AG04449 (cell line): ENCODE results near the gene ATP13A5.

Experiments used
- CTCF ChIA-PET: fragments of 350-600 bp; formaldehyde crosslinking; extraction: SDS; loops from one replicate; lab custom pipeline; 2021; ENCODE audit warnings: antibody characterized with exemption; lab: Yijun Ruan, JAX
- POLR2A ChIA-PET: fragments of 400-600, 350-600 bp; formaldehyde crosslinking; extraction: SDS; loops from one replicate; lab custom pipeline; 2020; ENCODE audit warnings: antibody characterized with exemption, inconsistent platforms; lab: Yijun Ruan, JAX
- DNase-seq: peaks from one replicate; pipeline ENCODE4 v3.0.0-alpha.2; 2010; ENCODE audit warnings: low read depth, low spot score
- H3K4me3 ChIP-seq: 2 replicates; pipeline ENCODE4 v1.5.1; 2011; ENCODE audit warnings: low read depth, mild to moderate bottlenecking, control low read depth, low read length
- TF ChIP-seq, protein P1 (sequence below): IDR thresholded peaks from one replicate; pipeline ENCODE4 v1.5.1; 2011; ENCODE audit warnings: mild to moderate bottlenecking, moderate library complexity, low read length, control low read depth, inconsistent platforms; ENCODE audit not compliant: insufficient read depth; ENCODE audit errors: missing control alignments

ATP13A5 gene

DNA sequence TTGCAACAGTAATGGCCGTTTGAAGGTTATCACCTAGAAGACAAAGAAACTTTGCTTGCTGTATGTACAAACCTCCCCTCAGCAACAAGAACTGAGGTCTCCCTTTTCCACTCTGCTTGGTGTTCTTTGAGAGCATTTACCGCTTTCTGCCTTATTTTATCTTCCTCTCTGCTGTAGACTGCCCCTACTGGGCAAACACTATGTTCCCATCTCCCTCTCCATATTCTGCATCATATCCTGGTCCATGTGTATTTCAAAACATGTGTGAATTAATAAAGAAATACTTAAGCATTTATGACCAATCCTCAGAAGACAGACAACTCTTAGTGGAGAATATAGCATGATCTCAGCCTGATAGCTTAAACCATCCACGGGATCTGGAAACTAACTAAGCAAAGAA is 64.4 kb downstream of the ATP13A5 start:
- DNase-seq: no peak
- TF ChIP-seq, protein P1, sequence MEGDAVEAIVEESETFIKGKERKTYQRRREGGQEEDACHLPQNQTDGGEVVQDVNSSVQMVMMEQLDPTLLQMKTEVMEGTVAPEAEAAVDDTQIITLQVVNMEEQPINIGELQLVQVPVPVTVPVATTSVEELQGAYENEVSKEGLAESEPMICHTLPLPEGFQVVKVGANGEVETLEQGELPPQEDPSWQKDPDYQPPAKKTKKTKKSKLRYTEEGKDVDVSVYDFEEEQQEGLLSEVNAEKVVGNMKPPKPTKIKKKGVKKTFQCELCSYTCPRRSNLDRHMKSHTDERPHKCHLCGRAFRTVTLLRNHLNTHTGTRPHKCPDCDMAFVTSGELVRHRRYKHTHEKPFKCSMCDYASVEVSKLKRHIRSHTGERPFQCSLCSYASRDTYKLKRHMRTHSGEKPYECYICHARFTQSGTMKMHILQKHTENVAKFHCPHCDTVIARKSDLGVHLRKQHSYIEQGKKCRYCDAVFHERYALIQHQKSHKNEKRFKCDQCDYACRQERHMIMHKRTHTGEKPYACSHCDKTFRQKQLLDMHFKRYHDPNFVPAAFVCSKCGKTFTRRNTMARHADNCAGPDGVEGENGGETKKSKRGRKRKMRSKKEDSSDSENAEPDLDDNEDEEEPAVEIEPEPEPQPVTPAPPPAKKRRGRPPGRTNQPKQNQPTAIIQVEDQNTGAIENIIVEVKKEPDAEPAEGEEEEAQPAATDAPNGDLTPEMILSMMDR: no peak
- POLR2A ChIA-PET: no interaction called here
- H3K4me3 ChIP-seq: no peak overlapping the region
- CTCF ChIA-PET: no interaction called here

DNA sequence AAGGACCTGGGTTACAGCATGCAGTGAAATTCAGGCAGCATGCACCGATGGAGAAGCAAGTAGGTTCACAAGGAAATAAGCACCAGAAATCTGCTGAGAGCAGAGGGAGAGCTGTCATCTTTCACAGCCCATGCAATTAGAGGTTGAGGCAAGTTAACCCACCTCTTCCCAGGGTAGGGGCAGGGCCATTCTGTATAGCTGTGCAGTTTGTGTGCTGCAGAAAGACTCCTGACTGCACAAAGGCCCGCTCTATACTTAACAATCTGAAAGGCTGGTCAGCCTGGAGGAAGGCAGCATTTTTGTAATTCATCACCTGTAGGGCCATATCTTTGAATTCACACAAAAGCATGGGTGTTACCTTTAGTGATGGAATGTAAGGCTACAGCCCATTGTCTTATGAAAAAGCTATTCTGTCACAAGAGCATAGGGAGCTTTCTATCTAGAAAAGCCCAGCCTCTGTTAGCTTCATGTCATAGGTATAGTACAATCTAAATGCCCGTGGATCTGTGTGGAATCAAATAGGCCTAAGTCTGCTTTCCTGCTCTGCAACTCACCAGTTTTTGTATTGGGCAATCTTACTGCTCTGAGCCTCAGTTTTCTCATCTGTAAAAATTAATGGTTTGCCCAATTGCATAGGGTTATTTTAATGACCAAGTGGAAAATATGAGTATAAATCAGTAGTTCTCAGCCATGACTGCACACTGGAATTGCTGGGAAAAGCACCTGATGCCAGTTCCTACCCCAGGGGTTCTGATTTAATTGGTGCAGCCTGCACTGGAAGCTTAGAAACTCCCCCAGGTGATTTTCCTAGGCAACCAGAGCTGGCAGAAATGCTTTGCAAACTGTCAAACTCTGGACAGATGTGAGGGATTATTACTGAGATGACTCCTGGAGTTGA is 65.2 kb downstream of the ATP13A5 start:
- no peak for DNase-seq
- TF ChIP-seq, protein P1: no peak
- CTCF ChIA-PET: interaction anchor here (0.8 kb wide), 1 partner anchor 500 kb away, joined by 3 read pairs; no protein-coding TSS in a partner anchor
- POLR2A ChIA-PET: no interaction called here
- H3K4me3 ChIP-seq: no peak overlapping the region

DNA sequence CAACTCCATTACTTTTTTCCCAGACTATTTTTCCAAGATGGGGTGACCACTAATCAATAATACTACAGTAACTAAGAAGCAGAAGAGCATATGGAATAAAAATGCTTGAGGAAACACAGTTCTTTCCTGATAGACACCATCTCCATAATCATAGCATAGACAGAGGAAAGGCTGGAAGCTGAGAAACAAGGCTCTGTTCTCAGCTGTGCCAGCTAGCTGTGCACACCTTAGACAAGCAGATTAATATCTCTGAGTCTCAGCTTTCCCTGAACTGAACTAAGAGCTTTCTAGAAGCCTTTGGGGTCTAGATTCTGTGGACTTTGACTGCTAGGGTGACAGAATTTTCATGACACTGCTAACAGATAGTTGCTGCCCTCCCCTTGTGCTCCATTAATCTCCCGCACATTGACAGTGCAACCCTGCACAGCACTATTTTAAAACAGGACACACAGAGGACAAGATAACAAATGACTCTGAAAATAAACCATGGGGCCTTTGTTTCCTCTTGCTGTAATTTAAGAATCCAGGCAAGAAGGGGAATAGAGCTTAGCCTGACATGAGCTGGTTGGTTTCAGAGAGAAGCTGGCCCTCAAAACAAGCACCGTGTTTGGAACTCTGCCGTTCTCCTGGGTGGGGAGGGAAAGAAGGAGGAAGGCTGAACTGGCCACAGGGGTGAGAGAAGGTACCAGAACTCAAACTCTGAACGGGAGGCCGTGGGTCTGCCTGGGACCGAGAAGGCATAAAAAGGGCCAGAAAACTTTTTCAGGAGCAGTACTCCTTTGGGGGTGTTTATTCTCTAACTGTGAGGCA is 67.4 kb downstream of the ATP13A5 start:
- ChIA-PET POLR2A (no interaction called here), CTCF (no interaction called here)
- TF ChIP-seq, protein P1: no peak
- H3K4me3 ChIP-seq: no peak overlapping the region
- DNase-seq: no peak

DNA sequence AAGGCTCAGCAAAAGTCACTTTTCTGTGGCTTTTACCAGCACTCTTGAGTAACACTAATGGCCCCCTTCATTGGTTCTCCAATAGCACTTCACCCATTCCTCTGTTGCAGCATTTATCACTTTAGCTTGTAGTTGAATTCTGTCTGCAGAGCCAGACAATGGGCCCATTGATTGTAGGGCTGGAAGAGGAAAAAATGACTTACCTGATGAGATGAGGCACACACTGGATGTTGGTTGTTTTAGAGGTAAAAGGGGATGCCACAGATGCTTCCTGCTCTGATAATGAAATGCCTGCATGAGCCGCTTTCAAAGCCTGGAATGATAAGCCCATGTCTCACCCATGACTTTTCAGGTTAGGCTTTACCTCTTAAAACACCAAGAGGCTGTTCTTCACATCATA is 73.2 kb downstream of the ATP13A5 start:
- no peak for DNase-seq
- POLR2A ChIA-PET: no interaction called here

DNA sequence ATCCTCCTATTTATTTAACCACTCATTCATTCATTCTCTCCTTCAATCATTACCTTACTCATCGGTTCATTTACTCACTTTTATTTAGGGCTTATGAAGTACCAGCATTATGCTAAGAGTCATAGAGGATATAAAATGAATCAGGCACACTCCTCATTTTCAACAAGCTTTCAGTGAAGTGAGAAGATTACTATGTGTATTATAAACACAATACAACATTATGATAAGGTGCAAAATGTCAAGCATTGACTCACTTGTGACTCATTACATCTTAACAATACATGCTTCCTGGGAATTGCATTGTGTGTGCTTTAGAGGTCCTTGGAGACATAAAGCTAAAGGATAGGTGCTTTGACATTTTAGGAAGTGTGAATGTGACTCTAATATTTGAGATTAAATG is 77.1 kb downstream of the ATP13A5 start:
- CTCF ChIA-PET: no interaction called here
- TF ChIP-seq, protein P1: no peak
- DNase-seq: no peak
- POLR2A ChIA-PET: no interaction called here
- H3K4me3 ChIP-seq: no peak overlapping the region

More for the DNA sequence above, 73.2 kb downstream of the ATP13A5 start:
- CTCF ChIA-PET: no interaction called here
- no peak overlapping the region for H3K4me3 ChIP-seq
- TF ChIP-seq, protein P1: no peak

DNA sequence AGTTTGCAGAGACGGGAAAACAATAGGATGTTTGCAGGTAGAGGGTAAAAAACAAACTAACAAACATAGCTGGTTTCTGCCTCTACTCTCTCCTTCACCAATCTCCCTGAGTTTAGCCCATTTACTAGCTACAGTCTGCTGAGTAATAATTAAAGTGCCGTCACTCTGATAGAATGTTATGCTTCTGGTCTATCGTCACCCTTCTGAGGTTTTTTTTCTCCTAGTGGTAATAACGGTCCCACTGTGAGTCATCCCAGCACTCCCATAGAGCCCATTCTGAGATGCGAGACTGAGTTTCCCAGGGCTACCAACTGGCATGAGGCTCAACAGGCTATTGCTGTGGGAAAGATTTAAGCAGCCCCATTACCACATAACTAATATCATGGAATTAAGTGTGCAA is 81.1 kb downstream of the ATP13A5 start:
- TF ChIP-seq, protein P1: no peak
- POLR2A ChIA-PET: no interaction called here
- no peak for DNase-seq
- no peak overlapping the region for H3K4me3 ChIP-seq
- CTCF ChIA-PET: no interaction called here
